ENCODE results near the gene SOCS7.

SOCS7 gene

GRCh38 chr17:38351412-38352222, at the start of gene SOCS7:
Gene SOCS7, plus strand, starts transcription at chr17:38351844. Its CDS starts 209 bp downstream, at chr17:38352053.
- DNase-seq = peak; percentile 94

- no peak for DNase-seq
These were observed 36.1 kb upstream of the SOCS7 start for GRCh38 chr17:38315497-38315896.

GRCh38 chr17:38317081-38317480, 34.6 kb upstream of the SOCS7 start:
- no peak for DNase-seq

- no peak for DNase-seq
These were observed 31.2 kb upstream of the SOCS7 start for GRCh38 chr17:38320482-38320881.

GRCh38 chr17:38322156-38322779, 29.4 kb upstream of the SOCS7 start:
- peak; percentile 84 for DNase-seq

- no peak for DNase-seq
These were observed 28.7 kb upstream of the SOCS7 start for GRCh38 chr17:38322897-38323296.

- DNase-seq = no peak
These were observed 27.4 kb upstream of the SOCS7 start for GRCh38 chr17:38324141-38324697.

- no peak for DNase-seq
These were observed 26.9 kb upstream of the SOCS7 start for GRCh38 chr17:38324772-38325171.

GRCh38 chr17:38325221-38325851, 26.3 kb upstream of the SOCS7 start:
- DNase-seq = no peak

GRCh38 chr17:38326996-38327792, 24.4 kb upstream of the SOCS7 start:
- DNase-seq = no peak

GRCh38 chr17:38327936-38328335, 23.7 kb upstream of the SOCS7 start:
- DNase-seq = no peak

GRCh38 chr17:38328620-38329019, 23.0 kb upstream of the SOCS7 start:
- no peak for DNase-seq

GRCh38 chr17:38329284-38329683, 22.4 kb upstream of the SOCS7 start:
- DNase-seq = no peak

GRCh38 chr17:38329808-38330730, 21.6 kb upstream of the SOCS7 start:
- DNase-seq = no peak

GRCh38 chr17:38330941-38331411, 20.7 kb upstream of the SOCS7 start:
- DNase-seq = no peak

GRCh38 chr17:38332735-38333134, 18.9 kb upstream of the SOCS7 start:
- no peak for DNase-seq

GRCh38 chr17:38333635-38334295, 17.9 kb upstream of the SOCS7 start:
- peak; percentile 76 for DNase-seq

GRCh38 chr17:38334480-38335364, 16.9 kb upstream of the SOCS7 start:
- no peak for DNase-seq

- DNase-seq = no peak
These were observed 14.8 kb upstream of the SOCS7 start for GRCh38 chr17:38336838-38337237.

- DNase-seq = no peak
These were observed 13.6 kb upstream of the SOCS7 start for GRCh38 chr17:38338053-38338452.

Measured in activated CD4-positive, alpha-beta T cell treated with anti-CD3 and anti-CD28 coated beads for 48 hours (primary cell).